Neural crest cell (in vitro differentiated cells): ENCODE measurements around the gene AGTPBP1. TPM values are rescaled to one million over a fixed set of nuclear protein-coding genes. Genes with fewer than 3 reads are reported as not detected.

Experiments
- DNase-seq: peaks from one replicate; pipeline ENCODE4 v3.0.0; 2021; ENCODE audit warnings: low read depth, mixed read lengths, low spot score
- H3K27ac Mint-ChIP-seq: one replicate; pipeline ENCODE4 v1.8.0; 2021; ENCODE audit warnings: mild to moderate bottlenecking, mixed read lengths; ENCODE audit not compliant: unreplicated experiment
- H3K27me3 Mint-ChIP-seq: 2 replicates; pipeline ENCODE4 v1.8.0; 2021; ENCODE audit warnings: low read depth, mild to moderate bottlenecking, mixed read lengths
- H3K36me3 Mint-ChIP-seq: 2 replicates; pipeline ENCODE4 v1.8.0; 2021; ENCODE audit warnings: low read depth, mild to moderate bottlenecking, mixed read lengths
- H3K4me1 Mint-ChIP-seq: 2 replicates; pipeline ENCODE4 v1.8.0; 2021; ENCODE audit warnings: mixed read lengths
- H3K4me3 Mint-ChIP-seq: one replicate; pipeline ENCODE4 v1.8.0; 2021; ENCODE audit warnings: mild to moderate bottlenecking, mixed read lengths
- H3K9me3 Mint-ChIP-seq: 2 replicates; pipeline ENCODE4 v1.8.0; 2021; ENCODE audit warnings: mixed read lengths
- CTCF ChIP-seq: fragments of 200-600 bp; sonication (generic); conservative IDR thresholded peaks from 2 replicates; pipeline ENCODE4 v1.5.0; 2021; ENCODE audit warnings: antibody characterized with exemption, mild to moderate bottlenecking
- total RNA-seq: library from RNA; stranded (reverse); gene quantifications from 2 replicates; pipeline ENCODE4 v1.2.1, GENCODE V29; 2021

AGTPBP1 gene
- total RNA-seq, 1 donor from 2014 or later = 43.0 TPM

DNA sequence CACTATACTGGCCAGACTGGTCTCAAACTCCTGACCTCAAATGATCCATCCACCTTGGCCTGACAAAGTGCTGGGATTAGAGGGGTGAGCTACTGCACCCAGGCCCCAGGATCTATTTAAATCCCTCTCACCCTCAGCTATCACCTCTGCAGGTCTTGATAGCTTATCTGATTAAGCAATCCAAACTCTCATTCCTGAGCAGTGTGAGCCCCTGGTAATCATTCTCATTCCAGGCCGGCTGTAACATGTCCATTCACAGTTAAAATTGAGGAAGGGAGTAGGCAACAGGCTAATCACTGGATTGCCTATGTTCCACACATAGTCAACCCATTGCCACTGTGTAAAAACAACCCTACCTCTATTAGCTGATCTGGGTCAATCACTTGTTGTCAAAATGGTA is 111.1 kb downstream of the AGTPBP1 start:
- peaks cover 7% of the 10 kb centered on the region for H3K36me3 Mint-ChIP-seq
- DNase-seq = no peak
- H3K4me1 Mint-ChIP-seq = no peaks in the 10 kb centered on the region
- no peak overlapping the region for H3K27ac Mint-ChIP-seq
- H3K4me3 Mint-ChIP-seq = no peak overlapping the region
- H3K27me3 Mint-ChIP-seq = no peaks in the 10 kb centered on the region
- no peaks in the 10 kb centered on the region for H3K9me3 Mint-ChIP-seq
- no peak for TF ChIP-seq CTCF

GRCh38 chr9:85617141-85617670 is 124.5 kb downstream of the AGTPBP1 start:
- no peak overlapping the region for H3K27ac Mint-ChIP-seq
- H3K4me3 Mint-ChIP-seq = no peak overlapping the region
- TF ChIP-seq CTCF = no peak
- no peak for DNase-seq
- H3K27me3 Mint-ChIP-seq = no peaks in the 10 kb centered on the region
- peaks cover 3% of the 10 kb centered on the region for H3K36me3 Mint-ChIP-seq
- no peaks in the 10 kb centered on the region for H3K4me1 Mint-ChIP-seq
- no peaks in the 10 kb centered on the region for H3K9me3 Mint-ChIP-seq

- no peak for TF ChIP-seq CTCF
- H3K9me3 Mint-ChIP-seq = no peaks in the 10 kb centered on the region
- H3K4me1 Mint-ChIP-seq = no peaks in the 10 kb centered on the region
- no peak overlapping the region for H3K4me3 Mint-ChIP-seq
- H3K27me3 Mint-ChIP-seq = no peaks in the 10 kb centered on the region
- H3K36me3 Mint-ChIP-seq = peaks cover 3% of the 10 kb centered on the region
- no peak overlapping the region for H3K27ac Mint-ChIP-seq
- DNase-seq = no peak
These were observed 126.0 kb downstream of the AGTPBP1 start for GRCh38 chr9:85615792-85616191.

DNA sequence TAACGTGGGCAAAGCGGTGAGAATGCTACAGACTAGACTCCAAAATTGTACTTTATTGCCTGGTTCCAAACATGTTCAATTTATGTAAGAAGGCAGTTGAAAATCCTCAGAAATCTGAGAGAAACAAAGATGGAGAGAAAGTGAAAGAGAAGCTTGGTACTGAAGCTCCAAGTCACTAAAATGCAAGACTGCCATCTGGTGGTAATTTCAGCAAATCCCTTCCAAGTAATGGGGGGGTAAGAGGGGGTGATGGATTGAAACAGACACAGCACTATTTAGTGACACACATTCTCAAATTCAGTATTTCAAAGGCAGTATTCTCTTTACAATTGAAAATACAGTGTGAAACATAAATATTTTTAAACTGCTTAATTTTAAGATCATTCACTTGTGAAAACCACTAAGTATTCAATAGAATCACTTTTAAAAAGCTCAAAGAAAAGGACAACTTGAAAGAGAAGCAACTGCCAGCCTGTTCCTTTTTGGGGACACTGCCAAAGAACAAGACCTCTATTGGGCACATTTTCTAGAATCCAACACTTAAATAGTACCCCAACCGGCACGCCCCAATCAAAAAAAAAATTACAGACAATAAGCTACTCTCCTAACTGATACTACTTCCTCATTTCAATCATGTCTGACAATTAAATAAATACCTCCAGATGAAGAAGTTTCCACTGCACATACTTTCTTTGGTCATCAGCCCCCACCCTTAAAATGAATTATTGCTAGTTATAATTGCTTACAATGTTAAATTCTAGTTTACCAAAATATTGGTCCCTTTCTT is 131.5 kb downstream of the AGTPBP1 start:
- Mint-ChIP-seq H3K9me3 (no peaks in the 10 kb centered on the region), H3K4me1 (peaks cover 7% of the 10 kb centered on the region), H3K4me3 (no peak overlapping the region), H3K27ac (peak overlapping the region; percentile 22), H3K36me3 (no peaks in the 10 kb centered on the region), H3K27me3 (no peaks in the 10 kb centered on the region)
- DNase-seq = peak; percentile 38
- TF ChIP-seq CTCF = peak; percentile 90

GRCh38 chr9:85605905-85606304 is 135.8 kb downstream of the AGTPBP1 start:
- no peak overlapping the region for H3K27ac Mint-ChIP-seq
- H3K27me3 Mint-ChIP-seq = no peaks in the 10 kb centered on the region
- no peaks in the 10 kb centered on the region for H3K9me3 Mint-ChIP-seq
- peaks cover 15% of the 10 kb centered on the region for H3K36me3 Mint-ChIP-seq
- peaks cover 12% of the 10 kb centered on the region for H3K4me1 Mint-ChIP-seq
- TF ChIP-seq CTCF = no peak
- no peak overlapping the region for H3K4me3 Mint-ChIP-seq
- no peak for DNase-seq
